ENCODE results near the gene IL1R2.

The IL1R2 gene

DNA sequence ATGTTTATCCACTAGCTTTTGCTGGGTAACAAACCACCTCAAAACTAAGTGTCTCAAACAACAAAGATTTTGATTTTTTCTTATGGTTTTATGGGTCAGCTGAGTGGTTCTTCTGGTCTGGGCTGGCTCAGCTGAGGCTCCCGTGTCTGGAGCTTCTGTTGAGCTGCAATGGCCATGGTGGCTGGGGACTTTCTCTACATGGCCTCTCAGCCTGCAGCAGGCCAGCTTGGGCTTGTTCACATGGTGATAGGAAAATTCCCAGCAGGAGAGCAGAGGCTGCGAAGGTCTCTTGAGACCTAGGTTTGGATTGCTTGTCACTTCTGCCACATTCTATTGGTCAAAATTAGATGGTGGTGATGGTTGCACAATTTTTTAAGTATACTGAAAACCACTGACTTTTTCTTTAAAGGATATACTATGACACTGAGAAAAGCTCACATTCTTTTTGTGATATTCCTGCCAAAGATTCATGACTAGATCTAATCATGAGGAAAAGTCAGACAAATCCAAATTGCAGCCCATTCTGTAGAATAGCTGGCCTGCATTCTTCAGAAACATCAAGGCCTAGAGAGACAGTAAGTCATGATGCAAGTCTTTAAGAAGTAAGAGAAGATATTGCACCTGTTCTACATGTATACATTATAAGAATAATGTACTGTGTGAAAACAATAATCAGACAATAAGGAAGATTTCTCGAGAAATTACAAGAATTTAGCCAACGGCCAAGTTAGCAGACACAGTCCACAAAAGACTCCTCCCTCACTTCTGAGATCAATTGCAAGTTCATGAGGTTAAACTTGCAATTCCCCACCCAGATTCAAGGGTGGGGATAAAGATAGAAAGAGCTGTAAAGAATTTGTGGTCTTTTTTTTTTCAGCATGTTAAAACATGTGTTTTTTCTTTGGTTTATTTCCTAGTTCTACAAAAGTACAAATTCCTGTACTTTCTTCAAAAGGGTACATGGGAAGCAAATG is 35.0 kb upstream of the IL1R2 start (continued):
- no peak for TF ChIP-seq HOXD13 (CRISPR knock-in tag; IDR thresholded peaks at IDR 0.05; ENCODE audit: borderline replicate concordance)
- no peak for TF ChIP-seq EGR2 (tag by site-specific recombination; IDR thresholded peaks at IDR 0.05; ENCODE audit: low read depth)
- TF ChIP-seq ZNF830 (tag by site-specific recombination; IDR thresholded peaks at IDR 0.05; ENCODE audit: low read depth), result no peak
- no peak for TF ChIP-seq ZNF2 (tag by site-specific recombination; IDR thresholded peaks at IDR 0.05)

DNA sequence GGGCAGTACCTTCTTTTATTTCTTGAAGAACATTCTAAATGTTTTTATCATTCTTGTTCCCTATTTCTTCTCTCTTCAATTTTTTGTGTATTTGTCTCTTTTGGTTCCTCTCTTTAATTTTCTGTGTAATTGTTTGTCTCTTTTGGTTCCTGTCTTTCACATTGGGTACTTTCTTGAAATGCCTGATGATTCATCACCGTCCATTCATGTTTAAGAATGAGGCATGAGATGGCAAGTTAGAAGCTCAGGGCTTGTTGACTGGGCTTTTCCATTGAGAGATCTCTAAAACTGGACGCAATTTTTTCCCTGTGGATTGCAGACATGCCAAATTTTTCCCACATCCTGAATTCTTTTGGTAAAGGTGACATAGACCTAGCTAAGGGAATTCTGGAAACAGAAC is 33.7 kb upstream of the IL1R2 start:
- H3K36me3 ChIP-seq (ENCODE audit: control insufficient read depth in 2 of 2, insufficient read depth in 1 of 2, low read length in 2 of 2), result no peaks in the 10 kb centered on the region
- CTCF ChIA-PET, result interaction anchor here (1.1 kb wide), 1 partner anchor 48 kb away, joined by 3 read pairs; no protein-coding TSS in a partner anchor
- no peaks in the 10 kb centered on the region for H3K9me3 ChIP-seq (ENCODE audit: control insufficient read depth, insufficient read depth, low read depth, low read length)
- no peak overlapping the region for H3K4me3 ChIP-seq (ENCODE audit: low read depth, low read length)
- no peak overlapping the region for H3K27ac ChIP-seq (ENCODE audit: extremely low read depth, low read depth, low read length)
- H3K4me1 ChIP-seq (ENCODE audit: control insufficient read depth, insufficient read depth, low read length), result no peaks in the 10 kb centered on the region
- POLR2A ChIA-PET, result no interaction called here
- no peak for TF ChIP-seq ZNF24 (tag by site-specific recombination; IDR thresholded peaks at IDR 0.05)

DNA sequence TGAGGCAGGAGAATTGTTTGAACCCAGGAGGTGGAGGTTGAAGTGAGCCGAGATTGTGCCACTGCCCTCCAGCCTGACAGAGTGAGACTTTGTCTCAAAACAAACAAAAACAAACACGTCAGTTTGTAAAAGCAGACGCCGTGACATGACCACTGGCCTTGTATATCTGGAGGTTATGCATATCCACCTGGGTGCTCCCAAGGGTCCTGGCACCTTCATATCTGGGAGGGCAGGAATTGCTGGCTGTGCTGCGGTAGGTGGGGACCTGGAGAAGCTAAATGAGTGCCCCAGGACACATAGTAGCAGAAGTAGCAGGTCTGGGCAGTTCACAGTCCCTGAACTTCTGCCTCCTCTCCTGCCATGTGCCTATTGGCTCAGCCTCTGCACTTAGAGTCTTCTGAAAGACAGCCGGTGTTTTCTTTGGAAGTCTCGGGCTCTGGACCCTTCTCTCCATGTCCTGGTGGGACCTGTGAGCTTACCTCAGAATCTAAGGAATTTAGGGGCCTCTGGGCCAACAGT is 30.9 kb upstream of the IL1R2 start:
- H3K27ac ChIP-seq (ENCODE audit: extremely low read depth, low read depth, low read length), result no peak overlapping the region
- TF ChIP-seq ZFP37 (tag by site-specific recombination; IDR thresholded peaks at IDR 0.05), result no peak
- no peak for TF ChIP-seq ZNF24 (tag by site-specific recombination; IDR thresholded peaks at IDR 0.05)
- TF ChIP-seq ZNF394 (tag by site-specific recombination; IDR thresholded peaks at IDR 0.05; ENCODE audit: borderline replicate concordance), result no peak
- TF ChIP-seq ZNF830 (tag by site-specific recombination; IDR thresholded peaks at IDR 0.05; ENCODE audit: low read depth), result no peak
- TF ChIP-seq SP3 (tag by site-specific recombination; IDR thresholded peaks at IDR 0.05), result no peak
- no peak for TF ChIP-seq ZNF354C (tag by site-specific recombination; IDR thresholded peaks at IDR 0.05; ENCODE audit: borderline replicate concordance, low read depth)
- TF ChIP-seq ZNF544 (tag by site-specific recombination; IDR thresholded peaks at IDR 0.05), result no peak
- no peak for TF ChIP-seq ZNF112 (tag by site-specific recombination; IDR thresholded peaks at IDR 0.05)
- no peak for TF ChIP-seq KLF7 (tag by site-specific recombination; IDR thresholded peaks at IDR 0.05; ENCODE audit: borderline replicate concordance)
- TF ChIP-seq TRIM28 (IDR thresholded peaks at IDR 0.05; ENCODE audit: borderline replicate concordance, low read length), result no peak
- TF ChIP-seq ZBTB8A (tag by site-specific recombination; IDR thresholded peaks at IDR 0.05), result no peak
- ChIA-PET POLR2A (no interaction called here), CTCF (no interaction called here)
- no peaks in the 10 kb centered on the region for H3K9me3 ChIP-seq (ENCODE audit: control insufficient read depth, insufficient read depth, low read depth, low read length)
- no peak overlapping the region for H3K4me3 ChIP-seq (ENCODE audit: low read depth, low read length)
- H3K36me3 ChIP-seq (ENCODE audit: control insufficient read depth in 2 of 2, insufficient read depth in 1 of 2, low read length in 2 of 2), result no peaks in the 10 kb centered on the region
- H3K4me1 ChIP-seq (ENCODE audit: control insufficient read depth, insufficient read depth, low read length), result no peaks in the 10 kb centered on the region

DNA sequence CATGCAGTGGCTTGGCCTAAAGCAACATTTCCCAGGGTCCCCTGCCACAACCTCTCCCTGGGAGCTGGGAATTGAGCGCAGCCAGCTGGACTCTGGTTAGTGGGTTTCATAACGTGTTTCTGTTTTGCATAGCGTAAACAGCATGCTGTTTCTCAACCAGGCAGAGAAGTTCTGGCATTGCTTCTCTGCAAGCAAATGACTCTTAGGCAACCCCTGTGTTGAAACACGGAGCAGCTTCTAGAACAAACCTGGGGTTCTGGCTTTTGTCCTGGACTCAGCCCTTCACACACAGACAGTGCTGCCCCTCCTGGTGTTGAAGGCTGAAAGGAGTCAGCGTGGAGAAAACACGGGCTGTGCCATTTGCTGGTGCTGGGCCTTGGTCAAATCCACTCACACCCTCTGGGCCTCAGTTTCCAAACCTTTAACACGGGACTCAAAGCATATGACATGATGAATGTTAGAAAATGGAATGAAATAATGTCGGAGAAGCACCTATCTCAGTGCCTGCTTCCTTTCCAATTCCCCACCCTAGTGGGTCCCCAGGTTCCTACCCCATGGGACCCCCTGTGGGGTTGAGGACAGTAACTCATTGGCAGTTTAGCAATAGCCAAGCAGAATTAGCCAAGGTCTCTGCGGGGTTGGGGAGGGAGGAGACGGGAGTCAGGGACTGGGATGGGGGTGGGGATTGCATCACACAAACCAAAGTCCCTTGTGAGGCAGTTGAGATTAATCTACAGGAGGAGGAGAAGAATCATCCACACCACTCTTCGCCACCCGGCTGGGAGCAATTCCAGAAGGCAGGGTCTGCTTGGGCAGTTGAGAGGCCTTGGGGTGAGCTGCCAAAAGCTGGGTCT is 30.2 kb upstream of the IL1R2 start:
- H3K36me3 ChIP-seq (ENCODE audit: control insufficient read depth in 2 of 2, insufficient read depth in 1 of 2, low read length in 2 of 2), result no peaks in the 10 kb centered on the region
- POLR2A ChIA-PET, result no interaction called here
- H3K27ac ChIP-seq (ENCODE audit: extremely low read depth, low read depth, low read length), result no peak overlapping the region
- H3K4me3 ChIP-seq (ENCODE audit: low read depth, low read length), result no peak overlapping the region
- CTCF ChIA-PET, result no interaction called here
- no peaks in the 10 kb centered on the region for H3K9me3 ChIP-seq (ENCODE audit: control insufficient read depth, insufficient read depth, low read depth, low read length)
- no peaks in the 10 kb centered on the region for H3K4me1 ChIP-seq (ENCODE audit: control insufficient read depth, insufficient read depth, low read length)
- TF ChIP-seq ZNF341 (tag by site-specific recombination; IDR thresholded peaks at IDR 0.05; ENCODE audit: low read depth) (no peak), ZNF426 (tag by site-specific recombination; IDR thresholded peaks at IDR 0.05) (no peak), ZNF785 (tag by site-specific recombination; IDR thresholded peaks at IDR 0.05) (no peak)
- TF ChIP-seq, protein P1, sequence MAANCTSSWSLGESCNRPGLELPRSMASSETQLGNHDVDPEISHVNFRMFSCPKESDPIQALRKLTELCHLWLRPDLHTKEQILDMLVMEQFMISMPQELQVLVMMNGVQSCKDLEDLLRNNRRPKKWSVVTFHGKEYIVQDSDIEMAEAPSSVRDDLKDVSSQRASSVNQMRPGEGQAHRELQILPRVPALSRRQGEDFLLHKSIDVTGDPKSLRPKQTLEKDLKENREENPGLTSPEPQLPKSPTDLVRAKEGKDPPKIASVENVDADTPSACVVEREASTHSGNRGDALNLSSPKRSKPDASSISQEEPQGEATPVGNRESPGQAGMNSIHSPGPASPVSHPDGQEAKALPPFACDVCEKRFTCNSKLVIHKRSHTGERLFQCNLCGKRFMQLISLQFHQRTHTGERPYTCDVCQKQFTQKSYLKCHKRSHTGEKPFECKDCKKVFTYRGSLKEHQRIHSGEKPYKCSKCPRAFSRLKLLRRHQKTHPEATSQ (tag by site-specific recombination; IDR thresholded peaks at IDR 0.05), result no peak
- TF ChIP-seq, protein P2, sequence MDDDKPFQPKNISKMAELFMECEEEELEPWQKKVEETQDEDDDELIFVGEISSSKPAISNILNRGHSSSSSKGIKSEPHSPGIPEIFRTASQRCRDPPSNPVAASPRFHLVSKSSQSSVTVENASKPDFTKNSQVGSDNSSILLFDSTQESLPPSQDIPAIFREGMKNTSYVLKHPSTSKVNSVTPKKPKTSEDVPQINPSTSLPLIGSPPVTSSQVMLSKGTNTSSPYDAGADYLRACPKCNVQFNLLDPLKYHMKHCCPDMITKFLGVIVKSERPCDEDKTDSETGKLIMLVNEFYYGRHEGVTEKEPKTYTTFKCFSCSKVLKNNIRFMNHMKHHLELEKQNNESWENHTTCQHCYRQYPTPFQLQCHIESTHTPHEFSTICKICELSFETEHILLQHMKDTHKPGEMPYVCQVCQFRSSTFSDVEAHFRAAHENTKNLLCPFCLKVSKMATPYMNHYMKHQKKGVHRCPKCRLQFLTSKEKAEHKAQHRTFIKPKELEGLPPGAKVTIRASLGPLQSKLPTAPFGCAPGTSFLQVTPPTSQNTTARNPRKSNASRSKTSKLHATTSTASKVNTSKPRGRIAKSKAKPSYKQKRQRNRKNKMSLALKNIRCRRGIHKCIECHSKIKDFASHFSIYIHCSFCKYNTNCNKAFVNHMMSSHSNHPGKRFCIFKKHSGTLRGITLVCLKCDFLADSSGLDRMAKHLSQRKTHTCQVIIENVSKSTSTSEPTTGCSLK (tag by site-specific recombination; IDR thresholded peaks at IDR 0.05), result no peak
- TF ChIP-seq, protein P3, sequence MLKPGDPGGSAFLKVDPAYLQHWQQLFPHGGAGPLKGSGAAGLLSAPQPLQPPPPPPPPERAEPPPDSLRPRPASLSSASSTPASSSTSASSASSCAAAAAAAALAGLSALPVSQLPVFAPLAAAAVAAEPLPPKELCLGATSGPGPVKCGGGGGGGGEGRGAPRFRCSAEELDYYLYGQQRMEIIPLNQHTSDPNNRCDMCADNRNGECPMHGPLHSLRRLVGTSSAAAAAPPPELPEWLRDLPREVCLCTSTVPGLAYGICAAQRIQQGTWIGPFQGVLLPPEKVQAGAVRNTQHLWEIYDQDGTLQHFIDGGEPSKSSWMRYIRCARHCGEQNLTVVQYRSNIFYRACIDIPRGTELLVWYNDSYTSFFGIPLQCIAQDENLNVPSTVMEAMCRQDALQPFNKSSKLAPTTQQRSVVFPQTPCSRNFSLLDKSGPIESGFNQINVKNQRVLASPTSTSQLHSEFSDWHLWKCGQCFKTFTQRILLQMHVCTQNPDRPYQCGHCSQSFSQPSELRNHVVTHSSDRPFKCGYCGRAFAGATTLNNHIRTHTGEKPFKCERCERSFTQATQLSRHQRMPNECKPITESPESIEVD (tag by site-specific recombination; IDR thresholded peaks at IDR 0.05), result no peak

Data from HEK293 (cell line).